GM23338 (cell line): ENCODE measurements around the gene IL6R. TPM values are rescaled to one million over a fixed set of nuclear protein-coding genes. Genes with fewer than 3 reads are reported as not detected.

Experiments used
- ATAC-seq: fragments of 200-7000 bp; cut with Tn5 transposase; 3 replicates; pipeline ENCODE4 v1.9.1; 2020
- DNase-seq: peaks from one replicate; pipeline ENCODE4 v3.0.0-alpha.2; 2015; ENCODE audit warnings: low spot score
- H2AFZ ChIP-seq: fragments of 200-600 bp; sonication (generic); 2 replicates; pipeline ENCODE4 v1.8.0; 2016; ENCODE audit warnings: antibody characterized with exemption, mild to moderate bottlenecking, moderate library complexity
- H3F3A ChIP-seq: fragments of 200-600 bp; sonication (generic); replicated peaks from 2 replicates; pipeline ENCODE4 v1.8.0; 2017; ENCODE audit warnings: antibody characterized with exemption, mixed run types, low read depth
- H3K27ac ChIP-seq: fragments of 200-600 bp; sonication (generic); 2 replicates; pipeline ENCODE4 v1.6.1; 2016; ENCODE audit warnings: low read depth
- H3K27me3 ChIP-seq: fragments of 200-600 bp; sonication (generic); 2 replicates; pipeline ENCODE4 v1.8.0; 2016; ENCODE audit warnings: mild to moderate bottlenecking, mixed run types, moderate library complexity; ENCODE audit not compliant: insufficient read depth
- H3K36me3 ChIP-seq: fragments of 200-600 bp; sonication (generic); 2 replicates; pipeline ENCODE4 v1.8.0; 2016; ENCODE audit warnings: mild to moderate bottlenecking; ENCODE audit not compliant: insufficient read depth
- H3K4me1 ChIP-seq: fragments of 200-600 bp; sonication (generic); 2 replicates; pipeline ENCODE4 v1.8.0; 2016; ENCODE audit warnings: mild to moderate bottlenecking, moderate library complexity; ENCODE audit not compliant: insufficient read depth
- H3K4me2 ChIP-seq: fragments of 200-600 bp; sonication (generic); 2 replicates; pipeline ENCODE4 v1.7.1; 2017; ENCODE audit warnings: mixed run types
- H3K4me3 ChIP-seq: fragments of 200-600 bp; sonication (generic); 2 replicates; pipeline ENCODE4 v1.6.1; 2016; ENCODE audit warnings: mixed run types
- H3K79me2 ChIP-seq: fragments of 200-600 bp; sonication (generic); replicated peaks from 2 replicates; pipeline ENCODE4 v1.8.0; 2017; ENCODE audit warnings: mild to moderate bottlenecking; ENCODE audit not compliant: insufficient read depth
- H3K9me2 ChIP-seq: fragments of 200-600 bp; sonication (generic); 2 replicates; pipeline ENCODE4 v1.8.0; 2017; ENCODE audit not compliant: insufficient read depth
- H4K20me1 ChIP-seq: fragments of 200-600 bp; sonication (generic); replicated peaks from 2 replicates; pipeline ENCODE4 v1.8.0; 2017; ENCODE audit warnings: mild to moderate bottlenecking; ENCODE audit not compliant: insufficient read depth
- H3K27ac Mint-ChIP-seq: 2 replicates; pipeline ENCODE4 v1.8.0; 2020; ENCODE audit warnings: inconsistent platforms, mild to moderate bottlenecking, moderate library complexity, mixed read lengths
- H3K27me3 Mint-ChIP-seq: 3 replicates; pipeline ENCODE4 v1.8.0; 2022; ENCODE audit warnings: low read depth, mild to moderate bottlenecking, moderate library complexity, mixed read lengths, inconsistent platforms; ENCODE audit not compliant: insufficient read depth, poor library complexity
- H3K36me3 Mint-ChIP-seq: 3 replicates; pipeline ENCODE4 v1.8.0; 2021; ENCODE audit warnings: low read depth, mild to moderate bottlenecking, inconsistent platforms, moderate library complexity, mixed read lengths
- H3K4me1 Mint-ChIP-seq: 3 replicates; pipeline ENCODE4 v1.8.0; 2020; ENCODE audit warnings: mild to moderate bottlenecking, inconsistent platforms, mixed read lengths
- H3K4me3 Mint-ChIP-seq: 3 replicates; pipeline ENCODE4 v1.8.0; 2021; ENCODE audit warnings: moderate library complexity, mild to moderate bottlenecking, inconsistent platforms, mixed read lengths
- H3K9me3 Mint-ChIP-seq: 3 replicates; pipeline ENCODE4 v1.8.0; 2020; ENCODE audit warnings: moderate library complexity, mild to moderate bottlenecking, inconsistent platforms, mixed read lengths
- EZH2 ChIP-seq: fragments of 200-600 bp; sonication (generic); IDR thresholded peaks from one replicate; pipeline ENCODE4 v1.8.0; 2017; ENCODE audit warnings: antibody characterized with exemption, mild to moderate bottlenecking, low read depth; ENCODE audit not compliant: unreplicated experiment
- EZH2phosphoT487 ChIP-seq: fragments of 200-600 bp; sonication (generic); IDR thresholded peaks from one replicate; pipeline ENCODE4 v1.8.1; 2018; ENCODE audit warnings: antibody characterized with exemption; ENCODE audit not compliant: unreplicated experiment
- JUNB ChIP-seq: IDR thresholded peaks from one replicate; pipeline ENCODE4 v1.6.1; 2016; ENCODE audit warnings: antibody characterized with exemption; ENCODE audit not compliant: unreplicated experiment
- NANOG ChIP-seq: IDR thresholded peaks from 2 replicates; pipeline ENCODE4 v1.6.1; 2016; ENCODE audit warnings: antibody characterized with exemption, borderline replicate concordance
- POLR2AphosphoS5 ChIP-seq: IDR thresholded peaks from 2 replicates; pipeline ENCODE4 v1.6.1; 2016; ENCODE audit warnings: antibody characterized with exemption, low read depth
- STAT1 ChIP-seq: IDR thresholded peaks from one replicate; pipeline ENCODE4 v1.6.1; 2016; ENCODE audit warnings: antibody characterized with exemption; ENCODE audit not compliant: unreplicated experiment
- ZNF114 ChIP-seq: fragments of 250-450 bp; sonication (Bioruptor Pico); IDR thresholded peaks from 2 replicates; pipeline ENCODE4 v1.5.0; 2020; ENCODE audit warnings: mild to moderate bottlenecking, moderate library complexity
- ZNF331 ChIP-seq: fragments of 250-450 bp; sonication (Bioruptor Pico); IDR thresholded peaks from 2 replicates; pipeline ENCODE4 v1.5.0; 2020; ENCODE audit warnings: low read depth, mild to moderate bottlenecking, moderate library complexity
- polyA plus RNA-seq: library from polyadenylated mRNA; unstranded; fragments of >200 nt; fragmentation: Nextera tagmentation; extraction: Ambion mirVana; gene quantifications from 2 replicates; pipeline ENCODE4 v1.2.1, GENCODE V29; 2016
- total RNA-seq: library from RNA; depleted of rRNA; stranded (reverse); fragments of >200 nt; shearing (Covaris generic); gene quantifications from 2 replicates; pipeline ENCODE4 v1.2.3, GENCODE V29; 2014
- TF ChIP-seq, protein P1 (sequence below): IDR thresholded peaks from 2 replicates; pipeline ENCODE4 v1.6.1; 2016; ENCODE audit warnings: antibody characterized with exemption
- TF ChIP-seq, protein P2 (sequence below), 2 experiments: fragments of 200-600 bp in 1 of 2; sonication (generic) in 1 of 2; conservative IDR thresholded peaks; 2 replicates each; pipeline versions ENCODE4 v1.5.1 to v1.6.1; 2016 to 2017; ENCODE audit warnings: antibody characterized with exemption in 2 of 2, low read depth in 2 of 2, mild to moderate bottlenecking in 2 of 2, moderate library complexity in 1 of 2
- TF ChIP-seq, protein P3 (sequence below): fragments of 250-450 bp; sonication (Bioruptor Pico); IDR thresholded peaks from 2 replicates; pipeline ENCODE4 v1.5.0; 2020; ENCODE audit warnings: mild to moderate bottlenecking, moderate library complexity
- TF ChIP-seq, protein P4 (sequence below): IDR thresholded peaks from one replicate; pipeline ENCODE4 v1.6.1; 2018; ENCODE audit warnings: antibody characterized with exemption; ENCODE audit not compliant: unreplicated experiment

The IL6R gene
- total and polyA plus RNA-seq, 2 experiments from 2014 or later, result 1.0 to 13.8 TPM

DNA sequence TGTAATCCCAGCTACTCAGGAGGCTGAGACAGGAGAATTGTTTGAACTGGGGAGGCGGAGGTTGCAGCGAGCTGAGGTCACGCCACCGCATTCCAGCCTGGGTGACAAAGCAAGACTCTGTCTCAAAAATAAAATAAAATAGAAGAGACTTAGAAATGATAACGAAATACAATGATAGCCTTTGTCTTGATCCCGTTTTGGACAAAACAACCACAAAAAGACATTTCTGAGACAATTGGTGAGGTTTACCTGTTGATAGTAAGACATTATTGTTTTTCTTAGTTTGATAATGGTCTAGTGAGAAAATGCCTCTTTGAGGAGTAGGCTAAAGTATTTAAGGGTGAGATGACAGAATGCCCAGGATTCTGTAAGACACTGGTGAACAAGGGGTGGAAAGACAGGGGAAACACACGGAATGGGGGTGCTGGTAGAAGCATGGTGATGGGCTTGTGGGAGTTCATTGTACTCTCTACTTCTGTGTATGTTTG lies 109.0 kb downstream of the IL6R start:
- TF ChIP-seq, protein P1, sequence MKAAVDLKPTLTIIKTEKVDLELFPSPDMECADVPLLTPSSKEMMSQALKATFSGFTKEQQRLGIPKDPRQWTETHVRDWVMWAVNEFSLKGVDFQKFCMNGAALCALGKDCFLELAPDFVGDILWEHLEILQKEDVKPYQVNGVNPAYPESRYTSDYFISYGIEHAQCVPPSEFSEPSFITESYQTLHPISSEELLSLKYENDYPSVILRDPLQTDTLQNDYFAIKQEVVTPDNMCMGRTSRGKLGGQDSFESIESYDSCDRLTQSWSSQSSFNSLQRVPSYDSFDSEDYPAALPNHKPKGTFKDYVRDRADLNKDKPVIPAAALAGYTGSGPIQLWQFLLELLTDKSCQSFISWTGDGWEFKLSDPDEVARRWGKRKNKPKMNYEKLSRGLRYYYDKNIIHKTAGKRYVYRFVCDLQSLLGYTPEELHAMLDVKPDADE, result no peak
- TF ChIP-seq STAT1 (no peak), NANOG (no peak), ZNF331 (CRISPR knock-in tag) (no peak), EZH2 (no peak), EZH2phosphoT487 (no peak), ZNF114 (CRISPR knock-in tag) (no peak), JUNB (no peak), POLR2AphosphoS5 (no peak)
- TF ChIP-seq, protein P2, sequence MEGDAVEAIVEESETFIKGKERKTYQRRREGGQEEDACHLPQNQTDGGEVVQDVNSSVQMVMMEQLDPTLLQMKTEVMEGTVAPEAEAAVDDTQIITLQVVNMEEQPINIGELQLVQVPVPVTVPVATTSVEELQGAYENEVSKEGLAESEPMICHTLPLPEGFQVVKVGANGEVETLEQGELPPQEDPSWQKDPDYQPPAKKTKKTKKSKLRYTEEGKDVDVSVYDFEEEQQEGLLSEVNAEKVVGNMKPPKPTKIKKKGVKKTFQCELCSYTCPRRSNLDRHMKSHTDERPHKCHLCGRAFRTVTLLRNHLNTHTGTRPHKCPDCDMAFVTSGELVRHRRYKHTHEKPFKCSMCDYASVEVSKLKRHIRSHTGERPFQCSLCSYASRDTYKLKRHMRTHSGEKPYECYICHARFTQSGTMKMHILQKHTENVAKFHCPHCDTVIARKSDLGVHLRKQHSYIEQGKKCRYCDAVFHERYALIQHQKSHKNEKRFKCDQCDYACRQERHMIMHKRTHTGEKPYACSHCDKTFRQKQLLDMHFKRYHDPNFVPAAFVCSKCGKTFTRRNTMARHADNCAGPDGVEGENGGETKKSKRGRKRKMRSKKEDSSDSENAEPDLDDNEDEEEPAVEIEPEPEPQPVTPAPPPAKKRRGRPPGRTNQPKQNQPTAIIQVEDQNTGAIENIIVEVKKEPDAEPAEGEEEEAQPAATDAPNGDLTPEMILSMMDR (conservative IDR thresholded peaks at IDR 0.05; ENCODE audit: low read depth in 2 of 2), result no peak
- TF ChIP-seq, protein P3, sequence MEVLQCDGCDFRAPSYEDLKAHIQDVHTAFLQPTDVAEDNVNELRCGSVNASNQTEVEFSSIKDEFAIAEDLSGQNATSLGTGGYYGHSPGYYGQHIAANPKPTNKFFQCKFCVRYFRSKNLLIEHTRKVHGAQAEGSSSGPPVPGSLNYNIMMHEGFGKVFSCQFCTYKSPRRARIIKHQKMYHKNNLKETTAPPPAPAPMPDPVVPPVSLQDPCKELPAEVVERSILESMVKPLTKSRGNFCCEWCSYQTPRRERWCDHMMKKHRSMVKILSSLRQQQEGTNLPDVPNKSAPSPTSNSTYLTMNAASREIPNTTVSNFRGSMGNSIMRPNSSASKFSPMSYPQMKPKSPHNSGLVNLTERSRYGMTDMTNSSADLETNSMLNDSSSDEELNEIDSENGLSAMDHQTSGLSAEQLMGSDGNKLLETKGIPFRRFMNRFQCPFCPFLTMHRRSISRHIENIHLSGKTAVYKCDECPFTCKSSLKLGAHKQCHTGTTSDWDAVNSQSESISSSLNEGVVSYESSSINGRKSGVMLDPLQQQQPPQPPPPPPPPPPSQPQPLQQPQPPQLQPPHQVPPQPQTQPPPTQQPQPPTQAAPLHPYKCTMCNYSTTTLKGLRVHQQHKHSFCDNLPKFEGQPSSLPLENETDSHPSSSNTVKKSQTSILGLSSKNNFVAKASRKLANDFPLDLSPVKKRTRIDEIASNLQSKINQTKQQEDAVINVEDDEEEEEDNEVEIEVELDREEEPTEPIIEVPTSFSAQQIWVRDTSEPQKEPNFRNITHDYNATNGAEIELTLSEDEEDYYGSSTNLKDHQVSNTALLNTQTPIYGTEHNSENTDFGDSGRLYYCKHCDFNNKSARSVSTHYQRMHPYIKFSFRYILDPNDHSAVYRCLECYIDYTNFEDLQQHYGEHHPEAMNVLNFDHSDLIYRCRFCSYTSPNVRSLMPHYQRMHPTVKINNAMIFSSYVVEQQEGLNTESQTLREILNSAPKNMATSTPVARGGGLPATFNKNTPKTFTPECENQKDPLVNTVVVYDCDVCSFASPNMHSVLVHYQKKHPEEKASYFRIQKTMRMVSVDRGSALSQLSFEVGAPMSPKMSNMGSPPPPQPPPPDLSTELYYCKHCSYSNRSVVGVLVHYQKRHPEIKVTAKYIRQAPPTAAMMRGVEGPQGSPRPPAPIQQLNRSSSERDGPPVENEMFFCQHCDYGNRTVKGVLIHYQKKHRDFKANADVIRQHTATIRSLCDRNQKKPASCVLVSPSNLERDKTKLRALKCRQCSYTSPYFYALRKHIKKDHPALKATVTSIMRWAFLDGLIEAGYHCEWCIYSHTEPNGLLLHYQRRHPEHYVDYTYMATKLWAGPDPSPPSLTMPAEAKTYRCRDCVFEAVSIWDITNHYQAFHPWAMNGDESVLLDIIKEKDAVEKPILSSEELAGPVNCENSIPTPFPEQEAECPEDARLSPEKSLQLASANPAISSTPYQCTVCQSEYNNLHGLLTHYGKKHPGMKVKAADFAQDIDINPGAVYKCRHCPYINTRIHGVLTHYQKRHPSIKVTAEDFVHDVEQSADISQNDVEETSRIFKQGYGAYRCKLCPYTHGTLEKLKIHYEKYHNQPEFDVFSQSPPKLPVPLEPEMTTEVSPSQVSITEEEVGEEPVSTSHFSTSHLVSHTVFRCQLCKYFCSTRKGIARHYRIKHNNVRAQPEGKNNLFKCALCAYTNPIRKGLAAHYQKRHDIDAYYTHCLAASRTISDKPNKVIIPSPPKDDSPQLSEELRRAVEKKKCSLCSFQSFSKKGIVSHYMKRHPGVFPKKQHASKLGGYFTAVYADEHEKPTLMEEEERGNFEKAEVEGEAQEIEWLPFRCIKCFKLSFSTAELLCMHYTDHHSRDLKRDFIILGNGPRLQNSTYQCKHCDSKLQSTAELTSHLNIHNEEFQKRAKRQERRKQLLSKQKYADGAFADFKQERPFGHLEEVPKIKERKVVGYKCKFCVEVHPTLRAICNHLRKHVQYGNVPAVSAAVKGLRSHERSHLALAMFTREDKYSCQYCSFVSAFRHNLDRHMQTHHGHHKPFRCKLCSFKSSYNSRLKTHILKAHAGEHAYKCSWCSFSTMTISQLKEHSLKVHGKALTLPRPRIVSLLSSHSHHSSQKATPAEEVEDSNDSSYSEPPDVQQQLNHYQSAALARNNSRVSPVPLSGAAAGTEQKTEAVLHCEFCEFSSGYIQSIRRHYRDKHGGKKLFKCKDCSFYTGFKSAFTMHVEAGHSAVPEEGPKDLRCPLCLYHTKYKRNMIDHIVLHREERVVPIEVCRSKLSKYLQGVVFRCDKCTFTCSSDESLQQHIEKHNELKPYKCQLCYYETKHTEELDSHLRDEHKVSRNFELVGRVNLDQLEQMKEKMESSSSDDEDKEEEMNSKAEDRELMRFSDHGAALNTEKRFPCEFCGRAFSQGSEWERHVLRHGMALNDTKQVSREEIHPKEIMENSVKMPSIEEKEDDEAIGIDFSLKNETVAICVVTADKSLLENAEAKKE (CRISPR knock-in tag), result no peak
- TF ChIP-seq, protein P4, sequence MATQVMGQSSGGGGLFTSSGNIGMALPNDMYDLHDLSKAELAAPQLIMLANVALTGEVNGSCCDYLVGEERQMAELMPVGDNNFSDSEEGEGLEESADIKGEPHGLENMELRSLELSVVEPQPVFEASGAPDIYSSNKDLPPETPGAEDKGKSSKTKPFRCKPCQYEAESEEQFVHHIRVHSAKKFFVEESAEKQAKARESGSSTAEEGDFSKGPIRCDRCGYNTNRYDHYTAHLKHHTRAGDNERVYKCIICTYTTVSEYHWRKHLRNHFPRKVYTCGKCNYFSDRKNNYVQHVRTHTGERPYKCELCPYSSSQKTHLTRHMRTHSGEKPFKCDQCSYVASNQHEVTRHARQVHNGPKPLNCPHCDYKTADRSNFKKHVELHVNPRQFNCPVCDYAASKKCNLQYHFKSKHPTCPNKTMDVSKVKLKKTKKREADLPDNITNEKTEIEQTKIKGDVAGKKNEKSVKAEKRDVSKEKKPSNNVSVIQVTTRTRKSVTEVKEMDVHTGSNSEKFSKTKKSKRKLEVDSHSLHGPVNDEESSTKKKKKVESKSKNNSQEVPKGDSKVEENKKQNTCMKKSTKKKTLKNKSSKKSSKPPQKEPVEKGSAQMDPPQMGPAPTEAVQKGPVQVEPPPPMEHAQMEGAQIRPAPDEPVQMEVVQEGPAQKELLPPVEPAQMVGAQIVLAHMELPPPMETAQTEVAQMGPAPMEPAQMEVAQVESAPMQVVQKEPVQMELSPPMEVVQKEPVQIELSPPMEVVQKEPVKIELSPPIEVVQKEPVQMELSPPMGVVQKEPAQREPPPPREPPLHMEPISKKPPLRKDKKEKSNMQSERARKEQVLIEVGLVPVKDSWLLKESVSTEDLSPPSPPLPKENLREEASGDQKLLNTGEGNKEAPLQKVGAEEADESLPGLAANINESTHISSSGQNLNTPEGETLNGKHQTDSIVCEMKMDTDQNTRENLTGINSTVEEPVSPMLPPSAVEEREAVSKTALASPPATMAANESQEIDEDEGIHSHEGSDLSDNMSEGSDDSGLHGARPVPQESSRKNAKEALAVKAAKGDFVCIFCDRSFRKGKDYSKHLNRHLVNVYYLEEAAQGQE, result no peak
- Mint-ChIP-seq H3K4me1 (no peaks in the 10 kb centered on the region), H3K27me3 (peaks cover 8% of the 10 kb centered on the region), H3K9me3 (no peaks in the 10 kb centered on the region; the same call in 2 of the 3 replicates), H3K4me3 (no peak overlapping the region), H3K27ac (no peak overlapping the region), H3K36me3 (no peaks in the 10 kb centered on the region)
- Histone ChIP-seq H3K9me2 (no peaks in the 10 kb centered on the region), H2AFZ (no peak overlapping the region), H4K20me1 (no peaks in the 10 kb centered on the region), H3K4me3 (no peak overlapping the region), H3K27ac (no peak overlapping the region), H3K4me1 (no peaks in the 10 kb centered on the region), H3K4me2 (no peak overlapping the region), H3K36me3 (no peaks in the 10 kb centered on the region), H3K27me3 (no peaks in the 10 kb centered on the region), H3K79me2 (no peaks in the 10 kb centered on the region), H3F3A (no peaks in the 10 kb centered on the region)
- DNase-seq (no peak), ATAC-seq (no peak)
